Kidney epithelial cell (primary cell): ENCODE data around the gene LRFN2. TPM values are rescaled to one million over a fixed set of nuclear protein-coding genes. Genes with fewer than 3 reads are reported as not detected.

Experiments used
- DNase-seq: peaks from one replicate; pipeline ENCODE4 v3.0.0-alpha.2; 2010; ENCODE audit warnings: low read depth
- H3K27me3 ChIP-seq: 2 replicates; pipeline ENCODE4 v1.6.0; 2011; ENCODE audit warnings: low read length; ENCODE audit not compliant: control insufficient read depth, insufficient read depth
- H3K36me3 ChIP-seq: 2 replicates; pipeline ENCODE4 v1.5.1; 2011; ENCODE audit warnings: low read length; ENCODE audit not compliant: control insufficient read depth, insufficient read depth
- H3K4me3 ChIP-seq: 2 replicates; pipeline ENCODE4 v1.5.1; 2011; ENCODE audit warnings: low read depth, mild to moderate bottlenecking, control low read depth, low read length
- CTCF ChIP-seq: IDR thresholded peaks from 2 replicates; pipeline ENCODE4 v1.5.1; 2011; ENCODE audit warnings: mild to moderate bottlenecking, moderate library complexity, low read length, control low read depth, inconsistent platforms; ENCODE audit not compliant: insufficient read depth, poor library complexity, severe bottlenecking
- total RNA-seq: library from RNA; depleted of rRNA; stranded (reverse); fragments of >200 nt; gene quantifications from 2 replicates; pipeline ENCODE4 v1.2.3, GENCODE V29; 2015

Gene LRFN2
- total RNA-seq, 1 donor from 2014 or later = not detected

GRCh38 chr6:40427196-40427595, 160.0 kb downstream of the LRFN2 start:
- H3K27me3 ChIP-seq = no peaks in the 10 kb centered on the region

GRCh38 chr6:40426346-40427066, 160.7 kb downstream of the LRFN2 start:
- H3K27me3 ChIP-seq = no peaks in the 10 kb centered on the region
- no peaks in the 10 kb centered on the region for H3K36me3 ChIP-seq
- no peak overlapping the region for H3K4me3 ChIP-seq
- no peak for DNase-seq
- no peak for TF ChIP-seq CTCF

More at GRCh38 chr6:40427196-40427595, 160.0 kb downstream of the LRFN2 start:
- no peak for TF ChIP-seq CTCF
- Histone ChIP-seq H3K36me3 (no peaks in the 10 kb centered on the region), H3K4me3 (no peak overlapping the region)
- no peak for DNase-seq

GRCh38 chr6:40425192-40425919, 161.8 kb downstream of the LRFN2 start:
- Histone ChIP-seq H3K27me3 (no peaks in the 10 kb centered on the region), H3K4me3 (no peak overlapping the region), H3K36me3 (no peaks in the 10 kb centered on the region)
- DNase-seq = no peak
- TF ChIP-seq CTCF = no peak

GRCh38 chr6:40422046-40422445, 165.1 kb downstream of the LRFN2 start:
- Histone ChIP-seq H3K4me3 (no peak overlapping the region), H3K27me3 (no peaks in the 10 kb centered on the region), H3K36me3 (no peaks in the 10 kb centered on the region)
- no peak for DNase-seq
- TF ChIP-seq CTCF = no peak

- Histone ChIP-seq H3K27me3 (no peaks in the 10 kb centered on the region), H3K36me3 (no peaks in the 10 kb centered on the region), H3K4me3 (no peak overlapping the region)
- DNase-seq = no peak
- TF ChIP-seq CTCF = no peak
Measured at GRCh38 chr6:40419946-40420728, 167.0 kb downstream of the LRFN2 start.
